NCI-H460 (cell line): Measurements from ENCODE around the gene NRG3. TPM values are rescaled to one million over a fixed set of nuclear protein-coding genes. Genes with fewer than 3 reads are reported as not detected.

Experiments used
- DNase-seq: peaks from one replicate; pipeline ENCODE4 v3.0.0-alpha.2; 2016; ENCODE audit warnings: low read depth; ENCODE audit errors: extremely low read depth
- total RNA-seq: library from RNA; depleted of rRNA; stranded (reverse); fragments of >200 nt; shearing (Covaris generic); gene quantifications from 2 replicates; pipeline ENCODE4 v1.2.3, GENCODE V29; 2014

Gene NRG3
- total RNA-seq, 1 experiment from 2014 or later, result not detected

- DNase-seq, result no peak
These were observed 577.7 kb downstream of the NRG3 start for GRCh38 chr10:82452676-82453075.

GRCh38 chr10:82453678-82454293 lies 578.8 kb downstream of the NRG3 start:
- no peak for DNase-seq

GRCh38 chr10:82462910-82463551 lies 588.0 kb downstream of the NRG3 start:
- DNase-seq, result no peak

- DNase-seq, result no peak
These were observed 588.6 kb downstream of the NRG3 start for GRCh38 chr10:82463614-82464013.

DNA sequence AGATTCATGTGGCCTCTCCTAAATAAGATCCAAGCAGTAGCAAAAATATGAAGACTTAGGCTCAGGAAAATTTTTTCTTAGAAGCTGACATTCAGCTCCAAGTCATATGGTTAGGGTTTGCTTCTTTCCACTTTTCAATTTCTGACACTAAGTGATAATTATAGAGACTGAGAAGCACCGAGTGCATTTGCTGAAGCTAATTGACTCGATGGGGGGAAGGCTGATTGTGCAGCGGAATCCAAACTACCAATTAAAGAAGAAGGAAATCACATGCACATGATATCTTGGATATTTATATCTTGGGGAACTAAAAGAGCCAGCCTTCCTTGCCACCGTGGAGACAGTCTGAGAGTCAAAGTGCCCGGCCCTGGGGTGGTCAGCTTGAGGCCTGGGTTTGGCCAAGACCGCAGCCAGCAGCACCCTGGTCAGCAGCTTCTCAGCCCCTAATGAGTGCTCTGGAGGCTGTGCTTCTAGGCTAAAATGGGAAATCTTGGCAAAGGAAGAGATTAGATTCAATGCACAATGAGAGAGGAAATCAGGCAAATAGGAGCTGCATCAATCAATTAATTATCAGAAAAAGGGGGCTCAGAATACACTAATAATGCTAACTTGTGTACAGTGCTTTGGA lies 589.3 kb downstream of the NRG3 start:
- no peak for DNase-seq

DNA sequence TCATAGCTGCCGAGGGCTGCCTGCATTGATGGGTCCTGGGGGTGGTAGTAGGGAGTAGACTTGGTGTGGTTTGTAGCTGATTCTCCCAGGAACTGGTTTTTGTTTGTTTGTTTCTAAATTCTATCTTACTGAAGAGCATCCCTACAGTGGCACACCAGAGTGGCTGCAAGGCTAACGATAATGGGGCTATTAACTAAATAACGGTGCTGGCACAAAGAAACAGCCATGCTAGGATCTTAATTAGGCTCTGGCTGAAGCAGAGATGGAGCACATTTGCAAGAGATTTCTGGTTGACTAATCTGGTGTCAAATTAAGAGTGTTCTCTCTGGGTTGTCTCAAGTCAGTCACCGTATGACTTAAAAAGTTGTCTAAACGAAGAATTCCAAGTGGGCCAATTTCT lies 590.0 kb downstream of the NRG3 start:
- DNase-seq, result no peak

DNA sequence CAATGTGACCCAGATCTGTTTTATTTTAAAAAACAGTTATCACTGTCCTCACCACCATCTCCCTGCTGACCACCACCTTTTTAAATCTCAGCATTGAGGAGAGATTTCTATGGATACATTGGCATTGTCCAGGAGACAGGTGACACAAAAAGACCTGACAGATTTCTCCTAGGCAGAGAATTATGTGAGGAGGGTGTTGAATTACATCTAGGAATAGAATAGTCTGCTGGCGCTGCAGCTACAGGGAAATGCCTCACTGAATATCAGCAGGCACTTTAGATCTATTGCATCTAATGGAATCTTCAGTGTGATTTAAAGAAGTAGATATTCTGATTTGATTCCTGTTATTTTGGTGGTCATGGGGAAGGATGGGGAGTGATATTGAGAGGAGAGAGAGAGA lies 593.5 kb downstream of the NRG3 start:
- no peak for DNase-seq

GRCh38 chr10:82472406-82473335 lies 597.7 kb downstream of the NRG3 start:
- DNase-seq, result no peak

- no peak for DNase-seq
These were observed 602.8 kb downstream of the NRG3 start for GRCh38 chr10:82477776-82478175.

- DNase-seq, result no peak
These were observed 617.7 kb downstream of the NRG3 start for GRCh38 chr10:82492647-82493046.

- no peak for DNase-seq
These were observed 621.1 kb downstream of the NRG3 start for GRCh38 chr10:82496114-82496513.

- DNase-seq, result no peak
These were observed 622.4 kb downstream of the NRG3 start for GRCh38 chr10:82497439-82497838.

- DNase-seq, result no peak
These were observed 624.0 kb downstream of the NRG3 start for GRCh38 chr10:82498976-82499375.

GRCh38 chr10:82505009-82505408 lies 630.0 kb downstream of the NRG3 start:
- DNase-seq, result no peak

GRCh38 chr10:82506680-82507376 lies 631.8 kb downstream of the NRG3 start:
- no peak for DNase-seq

DNA sequence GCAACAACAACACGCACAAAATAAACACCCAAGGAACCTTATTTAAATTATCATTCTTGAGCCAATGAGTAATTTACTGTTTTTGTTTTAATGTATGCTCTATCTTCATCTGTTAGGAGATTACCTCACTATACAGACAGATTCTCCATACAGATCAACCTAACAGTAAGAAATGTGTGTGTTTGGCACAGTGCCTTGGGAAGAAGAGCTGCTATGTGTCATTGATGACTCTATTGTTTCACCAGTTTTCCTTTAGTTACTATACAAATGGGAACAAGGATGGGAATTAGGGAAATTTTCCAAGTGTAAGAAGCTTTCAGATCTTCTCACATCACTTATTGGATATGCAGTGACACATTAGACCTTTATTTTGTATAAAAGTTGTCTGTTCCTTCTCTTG lies 640.3 kb downstream of the NRG3 start:
- no peak for DNase-seq

DNA sequence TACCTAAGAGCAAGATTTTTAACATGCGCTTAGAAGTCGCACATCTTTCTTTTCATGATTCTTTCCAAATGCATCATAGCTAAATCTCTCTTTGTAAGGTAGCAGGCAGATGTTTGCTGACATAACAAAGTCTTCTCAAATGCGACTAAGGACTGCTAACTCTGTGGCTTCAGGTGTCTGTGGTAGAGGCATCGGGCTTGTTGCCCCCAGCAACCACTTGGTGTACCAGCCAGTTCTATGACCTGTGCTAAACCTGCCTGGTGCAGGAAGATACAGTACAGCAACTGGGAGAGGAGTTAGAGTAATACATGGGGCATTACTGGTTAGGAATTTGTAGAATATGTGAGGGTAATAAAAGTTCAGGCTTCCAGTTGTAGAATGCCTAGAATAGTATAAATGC lies 654.1 kb downstream of the NRG3 start:
- no peak for DNase-seq

GRCh38 chr10:82535457-82535856 lies 660.5 kb downstream of the NRG3 start:
- no peak for DNase-seq

GRCh38 chr10:82536668-82537067 lies 661.7 kb downstream of the NRG3 start:
- DNase-seq, result no peak

GRCh38 chr10:82538272-82538671 lies 663.3 kb downstream of the NRG3 start:
- no peak for DNase-seq

DNA sequence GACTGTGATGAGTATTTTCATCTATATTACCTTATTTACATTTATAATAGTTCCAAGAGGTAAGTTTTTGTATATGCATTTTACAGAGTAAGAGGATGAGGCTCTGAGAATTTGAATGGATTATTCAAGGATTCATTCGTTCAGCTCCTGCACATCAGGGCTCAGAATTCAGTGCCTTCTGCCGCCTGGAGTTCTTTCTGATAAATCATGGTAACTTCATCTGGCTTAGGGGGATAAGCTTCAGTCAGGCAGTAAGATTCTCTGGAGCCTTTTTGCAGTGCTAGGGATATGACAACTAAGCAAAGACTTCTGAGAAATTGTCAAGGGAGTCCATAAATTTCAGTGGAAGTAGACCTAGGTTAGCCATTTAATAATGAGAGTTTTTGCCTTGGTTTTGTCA lies 668.6 kb downstream of the NRG3 start:
- no peak for DNase-seq
